C4-2B (cell line): ENCODE data around the gene SHISA9.

Experiments
- H3K27ac ChIP-seq: fragments of 450-650 bp; 2 replicates; pipeline ENCODE4 v1.5.1; 2017
- ZFX ChIP-seq: fragments of 450-650 bp; IDR thresholded peaks from 2 replicates; pipeline ENCODE4 v1.6.1; 2017
- TF ChIP-seq, protein P1 (sequence below): fragments of 450-650 bp; conservative IDR thresholded peaks from 2 replicates; pipeline ENCODE4 v1.5.1; 2017; ENCODE audit warnings: mild to moderate bottlenecking

Gene SHISA9

DNA sequence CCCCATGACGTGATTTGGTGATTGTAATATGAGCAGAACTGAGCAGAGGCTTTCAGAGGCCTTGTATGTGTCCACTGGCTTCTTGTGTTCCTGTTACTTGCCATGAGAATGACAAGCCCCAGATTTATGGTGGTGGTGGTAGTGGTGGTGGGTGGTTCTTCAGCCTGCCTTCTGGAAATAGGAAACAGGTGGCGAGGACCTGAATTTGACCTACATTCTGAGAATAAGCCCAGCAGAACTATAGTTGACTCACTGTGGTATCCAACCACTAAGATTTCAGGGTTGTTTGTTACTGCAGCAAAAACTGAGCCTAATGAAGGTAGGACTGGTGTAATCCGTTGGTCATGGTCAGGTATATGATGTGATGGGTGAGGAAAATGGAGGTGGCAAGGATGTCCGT, 93.0 kb downstream of the SHISA9 start:
- no peak for TF ChIP-seq ZFX
- TF ChIP-seq, protein P1, sequence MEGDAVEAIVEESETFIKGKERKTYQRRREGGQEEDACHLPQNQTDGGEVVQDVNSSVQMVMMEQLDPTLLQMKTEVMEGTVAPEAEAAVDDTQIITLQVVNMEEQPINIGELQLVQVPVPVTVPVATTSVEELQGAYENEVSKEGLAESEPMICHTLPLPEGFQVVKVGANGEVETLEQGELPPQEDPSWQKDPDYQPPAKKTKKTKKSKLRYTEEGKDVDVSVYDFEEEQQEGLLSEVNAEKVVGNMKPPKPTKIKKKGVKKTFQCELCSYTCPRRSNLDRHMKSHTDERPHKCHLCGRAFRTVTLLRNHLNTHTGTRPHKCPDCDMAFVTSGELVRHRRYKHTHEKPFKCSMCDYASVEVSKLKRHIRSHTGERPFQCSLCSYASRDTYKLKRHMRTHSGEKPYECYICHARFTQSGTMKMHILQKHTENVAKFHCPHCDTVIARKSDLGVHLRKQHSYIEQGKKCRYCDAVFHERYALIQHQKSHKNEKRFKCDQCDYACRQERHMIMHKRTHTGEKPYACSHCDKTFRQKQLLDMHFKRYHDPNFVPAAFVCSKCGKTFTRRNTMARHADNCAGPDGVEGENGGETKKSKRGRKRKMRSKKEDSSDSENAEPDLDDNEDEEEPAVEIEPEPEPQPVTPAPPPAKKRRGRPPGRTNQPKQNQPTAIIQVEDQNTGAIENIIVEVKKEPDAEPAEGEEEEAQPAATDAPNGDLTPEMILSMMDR: no peak
- no peak overlapping the region for H3K27ac ChIP-seq

- no peak overlapping the region for H3K27ac ChIP-seq
- TF ChIP-seq, protein P1: no peak
- no peak for TF ChIP-seq ZFX
Observed at GRCh38 chr16:12995721-12996372, 94.4 kb downstream of the SHISA9 start.

DNA sequence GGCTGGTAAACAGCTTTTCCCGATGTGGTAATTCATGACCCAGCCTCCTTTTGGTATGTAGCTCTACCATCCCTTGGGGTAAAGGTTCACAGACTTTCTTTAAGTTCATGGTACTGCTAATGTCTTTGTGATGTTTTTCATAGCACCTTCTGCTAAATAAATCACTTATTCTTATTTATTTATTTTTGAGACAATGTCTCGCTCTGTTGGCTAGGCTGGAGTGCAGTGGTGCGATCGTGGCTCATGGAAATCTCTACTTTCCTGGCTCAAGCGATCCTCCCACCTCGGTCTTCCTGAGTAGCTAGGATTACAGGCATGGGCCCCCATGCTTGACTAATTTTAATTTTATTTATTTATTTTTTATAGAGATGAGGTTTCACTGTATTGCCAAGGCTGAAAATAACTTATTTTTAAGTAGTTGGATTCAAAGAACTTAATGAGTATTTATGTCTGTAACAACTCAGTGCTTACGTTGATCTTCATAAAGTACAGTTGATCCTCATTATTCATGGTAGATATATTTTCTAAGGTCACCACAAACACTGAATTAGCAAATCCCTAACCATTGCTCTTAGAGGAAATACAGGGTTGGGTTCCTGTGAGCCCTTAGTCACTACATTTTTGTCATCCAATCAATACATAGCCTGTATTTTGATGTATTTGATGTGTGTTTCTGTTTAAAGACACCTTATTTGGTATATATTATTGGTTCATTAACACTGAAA, 97.1 kb downstream of the SHISA9 start:
- no peak overlapping the region for H3K27ac ChIP-seq
- no peak for TF ChIP-seq ZFX
- TF ChIP-seq, protein P1: no peak

GRCh38 chr16:12999368-12999767, 98.0 kb downstream of the SHISA9 start:
- TF ChIP-seq ZFX: no peak
- TF ChIP-seq, protein P1: no peak

GRCh38 chr16:13005721-13006247, 104.4 kb downstream of the SHISA9 start:
- TF ChIP-seq, protein P1: no peak
- TF ChIP-seq ZFX: no peak

More at GRCh38 chr16:12999368-12999767, 98.0 kb downstream of the SHISA9 start:
- H3K27ac ChIP-seq: no peak overlapping the region

GRCh38 chr16:13012601-13013000, 111.2 kb downstream of the SHISA9 start:
- TF ChIP-seq ZFX: no peak
- TF ChIP-seq, protein P1: no peak

More at GRCh38 chr16:13005721-13006247, 104.4 kb downstream of the SHISA9 start:
- H3K27ac ChIP-seq: no peak overlapping the region

GRCh38 chr16:13013043-13013442, 111.6 kb downstream of the SHISA9 start:
- TF ChIP-seq, protein P1: no peak
- TF ChIP-seq ZFX: no peak
- H3K27ac ChIP-seq: no peak overlapping the region

More at GRCh38 chr16:13012601-13013000, 111.2 kb downstream of the SHISA9 start:
- no peak overlapping the region for H3K27ac ChIP-seq
